IMR-90 (cell line): ENCODE measurements around the gene KCNK18. TPM values are rescaled to one million over a fixed set of nuclear protein-coding genes. Genes with fewer than 3 reads are reported as not detected.

Experiments used
- ATAC-seq: fragments of 200-7000 bp; cut with Tn5 transposase; 2 replicates; pipeline ENCODE4 v1.9.1; 2020; ENCODE audit warnings: low read depth, mild to moderate bottlenecking, moderate library complexity
- BruUV-seq: library from RNA; stranded (reverse); fragments of 400-500 nt; replicated peaks from 2 replicates; lab custom pipeline; 2021; lab: Mats Ljungman, UMichigan
- CTCF ChIA-PET: fragments of 300-600 bp; formaldehyde crosslinking; extraction: SDS; loops from one replicate; lab custom pipeline; 2021; ENCODE audit warnings: antibody characterized with exemption; lab: Yijun Ruan, JAX
- POLR2A ChIA-PET: fragments of 300-600 bp; sonication (Branson Sonifier 250); formaldehyde crosslinking; loops from one replicate; lab custom pipeline; 2022; ENCODE audit warnings: antibody characterized with exemption; ENCODE audit not compliant: unreplicated experiment; lab: Charles Lee
- DNase-seq: peaks from one replicate; pipeline ENCODE4 v3.0.0; 2013
- H2AFZ ChIP-seq: replicated peaks from 2 replicates; pipeline ENCODE3; 2013; ENCODE audit warnings: low read length, mild to moderate bottlenecking; ENCODE audit not compliant: poor library complexity
- H2AK5ac ChIP-seq: 2 replicates; pipeline ENCODE4 v1.6.1; 2013; ENCODE audit warnings: low read depth, low read length, inconsistent platforms
- H2AK9ac ChIP-seq: replicated peaks from 2 replicates; pipeline ENCODE3; 2013; ENCODE audit warnings: mild to moderate bottlenecking, low read depth, low read length, moderate library complexity; ENCODE audit not compliant: poor library complexity
- H2BK120ac ChIP-seq: 2 replicates; pipeline ENCODE4 v1.6.1; 2013; ENCODE audit warnings: low read depth, low read length, inconsistent platforms
- H2BK15ac ChIP-seq: 3 replicates; pipeline ENCODE4 v1.6.1; 2013; ENCODE audit warnings: low read depth, low read length, inconsistent platforms
- H2BK20ac ChIP-seq: 2 replicates; pipeline ENCODE4 v1.6.1; 2013; ENCODE audit warnings: low read depth, mild to moderate bottlenecking, inconsistent platforms, low read length, moderate library complexity
- H2BK5ac ChIP-seq: 2 replicates; pipeline ENCODE4 v1.6.1; 2013; ENCODE audit warnings: mild to moderate bottlenecking, low read depth, low read length, inconsistent platforms; ENCODE audit not compliant: poor library complexity, severe bottlenecking
- H3K14ac ChIP-seq: replicated peaks from 2 replicates; pipeline ENCODE4 v1.6.1; 2013; ENCODE audit warnings: low read depth, low read length, inconsistent platforms
- H3K18ac ChIP-seq: 2 replicates; pipeline ENCODE4 v1.6.1; 2013; ENCODE audit warnings: low read depth, low read length, control low read depth
- H3K23ac ChIP-seq: 2 replicates; pipeline ENCODE4 v1.6.1; 2013; ENCODE audit warnings: low read depth, low read length, inconsistent platforms
- H3K27ac ChIP-seq: 2 replicates; pipeline ENCODE4 v1.5.1; 2013; ENCODE audit warnings: mild to moderate bottlenecking, control low read depth, low read length; ENCODE audit not compliant: insufficient read depth
- H3K27me3 ChIP-seq: 2 replicates; pipeline ENCODE4 v1.6.1; 2013; ENCODE audit warnings: low read length; ENCODE audit not compliant: control insufficient read depth, insufficient read depth
- H3K36me3 ChIP-seq: 2 replicates; pipeline ENCODE4 v1.6.1; 2013; ENCODE audit warnings: low read length, mixed read lengths; ENCODE audit not compliant: control insufficient read depth, insufficient read depth
- H3K4ac ChIP-seq: 2 replicates; pipeline ENCODE4 v1.6.1; 2013; ENCODE audit warnings: low read depth, low read length, inconsistent platforms
- H3K4me1 ChIP-seq: 2 replicates; pipeline ENCODE4 v1.6.1; 2013; ENCODE audit warnings: low read length, mixed read lengths; ENCODE audit not compliant: control insufficient read depth, insufficient read depth
- H3K4me2 ChIP-seq: 2 replicates; pipeline ENCODE4 v1.6.1; 2013; ENCODE audit warnings: low read depth, mild to moderate bottlenecking, control low read depth, low read length, moderate library complexity
- H3K4me3 ChIP-seq: 2 replicates; pipeline ENCODE4 v1.5.1; 2013; ENCODE audit warnings: low read depth, mild to moderate bottlenecking, control low read depth, low read length, moderate library complexity; ENCODE audit not compliant: insufficient read depth
- H3K56ac ChIP-seq: 2 replicates; pipeline ENCODE4 v1.6.1; 2013; ENCODE audit warnings: low read length, inconsistent platforms; ENCODE audit not compliant: insufficient read depth; ENCODE audit errors: extremely low read depth
- H3K79me1 ChIP-seq, 2 experiments: 2 replicates each; pipeline ENCODE4 v1.6.1; 2013; ENCODE audit warnings: low read length in 2 of 2, inconsistent platforms in 1 of 2, low read depth in 1 of 2
- H3K9ac ChIP-seq: 2 replicates; pipeline ENCODE4 v1.6.1; 2013; ENCODE audit warnings: low read depth, low read length, control low read depth
- H3K9me1 ChIP-seq: 2 replicates; pipeline ENCODE4 v1.6.1; 2013; ENCODE audit warnings: low read length, inconsistent platforms; ENCODE audit not compliant: insufficient read depth
- H3K9me3 ChIP-seq: 2 replicates; pipeline ENCODE4 v1.6.1; 2013; ENCODE audit warnings: low read length; ENCODE audit not compliant: control insufficient read depth, insufficient read depth
- H4K20me1 ChIP-seq: 2 replicates; pipeline ENCODE4 v1.6.1; 2013; ENCODE audit warnings: low read length, inconsistent platforms; ENCODE audit not compliant: insufficient read depth
- H4K5ac ChIP-seq: 2 replicates; pipeline ENCODE4 v1.6.1; 2013; ENCODE audit warnings: mild to moderate bottlenecking, low read depth, low read length, control low read depth
- H4K8ac ChIP-seq, 2 experiments: 2 replicates each; pipeline ENCODE4 v1.6.1; 2013; ENCODE audit warnings: low read depth in 2 of 2, low read length in 2 of 2, control low read depth in 1 of 2, inconsistent platforms in 1 of 2
- H4K91ac ChIP-seq: 2 replicates; pipeline ENCODE4 v1.6.1; 2013; ENCODE audit warnings: low read depth, low read length, inconsistent platforms; ENCODE audit not compliant: insufficient read depth
- BHLHE40 ChIP-seq: fragments of 150-350 bp; IDR thresholded peaks from 2 replicates; pipeline ENCODE4 v1.6.1; 2016; ENCODE audit warnings: mild to moderate bottlenecking, low read depth, low read length
- CEBPB ChIP-seq: IDR thresholded peaks from 2 replicates; pipeline ENCODE4 v1.6.1; 2012; ENCODE audit warnings: low read depth, low read length, improper control_type of control experiment
- CHD1 ChIP-seq: IDR thresholded peaks from 2 replicates; pipeline ENCODE4 v1.6.1; 2012; ENCODE audit warnings: low read depth, low read length, improper control_type of control experiment
- FOS ChIP-seq: fragments of 150-350 bp; IDR thresholded peaks from 2 replicates; pipeline ENCODE4 v1.6.1; 2016; ENCODE audit warnings: low read depth, low read length
- MAZ ChIP-seq: IDR thresholded peaks from 2 replicates; pipeline ENCODE4 v1.6.1; 2012; ENCODE audit warnings: low read depth, mild to moderate bottlenecking, low read length, improper control_type of control experiment, moderate library complexity, borderline replicate concordance
- MXI1 ChIP-seq: IDR thresholded peaks from 2 replicates; pipeline ENCODE4 v1.6.1; 2012; ENCODE audit warnings: low read depth, mild to moderate bottlenecking, low read length, moderate library complexity, borderline replicate concordance
- NFE2L2 ChIP-seq: fragments of 150-350 bp; IDR thresholded peaks from 2 replicates; pipeline ENCODE4 v1.6.1; 2016; ENCODE audit warnings: low read depth, mild to moderate bottlenecking, low read length
- POLR2A ChIP-seq: IDR thresholded peaks from 2 replicates; pipeline ENCODE4 v1.6.1; 2012; ENCODE audit warnings: mild to moderate bottlenecking, low read depth, low read length
- RAD21 ChIP-seq: IDR thresholded peaks from 2 replicates; pipeline ENCODE4 v1.6.1; 2012; ENCODE audit warnings: low read length, improper control_type of control experiment
- RCOR1 ChIP-seq: IDR thresholded peaks from 2 replicates; pipeline ENCODE4 v1.6.1; 2012; ENCODE audit warnings: mild to moderate bottlenecking, low read length, improper control_type of control experiment; ENCODE audit not compliant: insufficient replicate concordance
- RFX5 ChIP-seq: IDR thresholded peaks from 2 replicates; pipeline ENCODE4 v1.8.0; 2012; ENCODE audit warnings: low read depth, mild to moderate bottlenecking, low read length, moderate library complexity
- SMC3 ChIP-seq: fragments of 150-350 bp; IDR thresholded peaks from 2 replicates; pipeline ENCODE4 v1.6.1; 2016; ENCODE audit warnings: low read depth, mild to moderate bottlenecking, antibody characterized with exemption, low read length, moderate library complexity
- WGBS, 2 experiments: methylation state at CpG; one replicate each; pipeline versions ENCODE4 v1.1.5 to v1.1.7; 2013; ENCODE audit warnings: missing lambda C conversion rate in 2 of 2; ENCODE audit not compliant: insufficient read length in 1 of 2; ENCODE audit errors: extremely low coverage in 2 of 2; 5-methylcytosine and 5-hydroxymethylcytosine counted together
- dilution Hi-C: fragments of 300-500 bp; cut with HindIII; formaldehyde crosslinking; loops from one replicate; pipeline ENCODE4 v1.14.3; 2018; ENCODE audit warnings: low sequenced_read_pairs; ENCODE audit not compliant: unreplicated experiment
- in situ Hi-C: fragments of 300-500 bp; cut with MboI; formaldehyde crosslinking; loops from 3 replicates; pipeline ENCODE4 v1.14.3; 2019; ENCODE audit warnings: low sequenced_read_pairs, inconsistent platforms, mixed read lengths
- intact Hi-C: fragments of 100-400 bp; cut with micrococcal nuclease; formaldehyde crosslinking; loops from 2 replicates; pipeline ENCODE4 v1.10.0; 2022
- polyA plus RNA-seq, 3 experiments: library from polyadenylated mRNA; depleted of rRNA; stranded (reverse); fragments of >200 nt; gene quantifications; 2 replicates each; pipeline ENCODE4 v1.2.3, GENCODE V29; 2012; ENCODE audit warnings: low replicate concordance in 1 of 3
- total RNA-seq: library from RNA; depleted of rRNA; stranded (reverse); fragments of >200 nt; gene quantifications from 2 replicates; pipeline ENCODE4 v1.2.3, GENCODE V29; 2012
- TF ChIP-seq, protein P1 (sequence below): fragments of 150-350 bp; IDR thresholded peaks from 2 replicates; pipeline ENCODE4 v1.6.1; 2016; ENCODE audit warnings: low read depth, mild to moderate bottlenecking, low read length, moderate library complexity, borderline replicate concordance
- TF ChIP-seq, protein P2 (sequence below): fragments of 150-350 bp; IDR thresholded peaks from 2 replicates; pipeline ENCODE4 v1.6.1; 2017; ENCODE audit warnings: mild to moderate bottlenecking, antibody characterized with exemption, low read length, low read depth

The KCNK18 gene
- total and polyA plus RNA-seq, 2 of the 4 experiments (the other 2 are of a cell fraction): not detected

DNA sequence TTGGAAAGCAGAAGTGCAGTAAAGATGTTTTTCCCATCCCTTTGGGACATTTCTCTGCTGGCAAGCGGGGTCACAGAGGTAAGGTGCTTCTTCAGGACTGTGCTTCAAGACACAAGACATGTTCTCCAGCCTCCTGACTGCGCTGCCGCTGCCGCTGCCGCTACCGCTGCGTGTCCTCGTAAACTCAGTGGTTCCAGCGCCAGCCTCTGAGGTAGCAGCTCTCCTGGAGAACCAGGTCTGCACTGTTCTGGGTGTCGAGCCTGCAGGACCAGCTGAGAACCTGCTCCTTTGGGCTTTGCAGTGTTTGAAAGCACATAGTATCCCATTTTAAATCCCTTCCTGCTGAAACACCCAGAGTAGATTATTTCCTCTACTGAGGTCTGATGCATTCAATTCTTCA lies 13.0 kb upstream of the KCNK18 start:
- dilution Hi-C loops (no loop called here), intact Hi-C loops (no loop called here), in situ Hi-C loops (no loop called here)
- Histone ChIP-seq H3K4me2 (no peak overlapping the region), H2AFZ (no peak overlapping the region), H4K91ac (no peak overlapping the region), H3K27me3 (peaks cover 3% of the 10 kb centered on the region), H2BK20ac (no peak overlapping the region), H3K9me1 (no peaks in the 10 kb centered on the region), H3K36me3 (no peaks in the 10 kb centered on the region), H3K9me3 (no peaks in the 10 kb centered on the region), H3K4me3 (no peak overlapping the region), H2BK5ac (no peak overlapping the region), H4K20me1 (no peaks in the 10 kb centered on the region), H2BK15ac (no peak overlapping the region), H2AK5ac (no peak overlapping the region), H2AK9ac (no peak overlapping the region), H2BK120ac (no peak overlapping the region), H3K4me1 (no peaks in the 10 kb centered on the region), H4K5ac (no peak overlapping the region), H3K9ac (no peak overlapping the region), H3K14ac (no peak overlapping the region), H3K27ac (no peak overlapping the region), H3K18ac (no peak overlapping the region), H3K23ac (no peak overlapping the region), H4K8ac (no peak overlapping the region), H3K4ac (no peak overlapping the region), H3K79me1 (no peaks in the 10 kb centered on the region), H3K56ac (no peak overlapping the region)
- CTCF ChIA-PET: no interaction called here
- DNase-seq (no peak), ATAC-seq (no peak)
- no TSS peak for BruUV-seq
- POLR2A ChIA-PET: no interaction called here
- TF ChIP-seq FOS (no peak), MAZ (no peak), RCOR1 (no peak), RAD21 (no peak), CEBPB (no peak), NFE2L2 (no peak), POLR2A (no peak), RFX5 (no peak), CHD1 (no peak), SMC3 (no peak), MXI1 (no peak), BHLHE40 (no peak)
- TF ChIP-seq, protein P1, sequence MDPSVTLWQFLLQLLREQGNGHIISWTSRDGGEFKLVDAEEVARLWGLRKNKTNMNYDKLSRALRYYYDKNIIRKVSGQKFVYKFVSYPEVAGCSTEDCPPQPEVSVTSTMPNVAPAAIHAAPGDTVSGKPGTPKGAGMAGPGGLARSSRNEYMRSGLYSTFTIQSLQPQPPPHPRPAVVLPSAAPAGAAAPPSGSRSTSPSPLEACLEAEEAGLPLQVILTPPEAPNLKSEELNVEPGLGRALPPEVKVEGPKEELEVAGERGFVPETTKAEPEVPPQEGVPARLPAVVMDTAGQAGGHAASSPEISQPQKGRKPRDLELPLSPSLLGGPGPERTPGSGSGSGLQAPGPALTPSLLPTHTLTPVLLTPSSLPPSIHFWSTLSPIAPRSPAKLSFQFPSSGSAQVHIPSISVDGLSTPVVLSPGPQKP: no peak
- TF ChIP-seq, protein P2, sequence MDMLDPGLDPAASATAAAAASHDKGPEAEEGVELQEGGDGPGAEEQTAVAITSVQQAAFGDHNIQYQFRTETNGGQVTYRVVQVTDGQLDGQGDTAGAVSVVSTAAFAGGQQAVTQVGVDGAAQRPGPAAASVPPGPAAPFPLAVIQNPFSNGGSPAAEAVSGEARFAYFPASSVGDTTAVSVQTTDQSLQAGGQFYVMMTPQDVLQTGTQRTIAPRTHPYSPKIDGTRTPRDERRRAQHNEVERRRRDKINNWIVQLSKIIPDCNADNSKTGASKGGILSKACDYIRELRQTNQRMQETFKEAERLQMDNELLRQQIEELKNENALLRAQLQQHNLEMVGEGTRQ: no peak
- WGBS, 2 experiments: 73% methylated on average over 9 of the region's 10 CpGs; no CpG with 5 or more reads in 1 of the 2 experiments
